ENCODE results near the gene SCRN1.
A peak's percentile ranks its signal among the peaks of the same experiment; 100 is the strongest.

SCRN1 gene

DNA sequence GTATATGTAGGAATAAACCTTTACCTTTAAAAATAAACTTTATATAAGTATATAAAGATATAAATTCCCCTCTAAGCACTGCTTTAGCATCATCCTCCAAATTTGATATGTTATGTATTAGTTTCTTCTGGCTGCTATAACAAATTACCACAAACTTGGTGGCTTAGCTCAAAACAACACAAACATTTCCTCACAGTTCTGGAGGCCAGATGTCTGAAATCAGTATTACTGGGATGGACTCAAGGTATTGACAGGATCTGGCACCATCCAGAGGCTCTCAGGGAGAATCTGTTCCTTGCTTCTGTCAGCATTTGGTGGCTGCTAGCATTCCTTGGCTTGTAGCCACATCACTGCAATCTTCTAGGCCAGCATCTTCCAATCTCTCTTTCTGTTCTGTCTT is 6.7 kb upstream of the SCRN1 start:
- DNase-seq (ENCODE audit: extremely low spot score) = no peak
- POLR2A ChIA-PET = no interaction called here
- TF ChIP-seq, protein P1, sequence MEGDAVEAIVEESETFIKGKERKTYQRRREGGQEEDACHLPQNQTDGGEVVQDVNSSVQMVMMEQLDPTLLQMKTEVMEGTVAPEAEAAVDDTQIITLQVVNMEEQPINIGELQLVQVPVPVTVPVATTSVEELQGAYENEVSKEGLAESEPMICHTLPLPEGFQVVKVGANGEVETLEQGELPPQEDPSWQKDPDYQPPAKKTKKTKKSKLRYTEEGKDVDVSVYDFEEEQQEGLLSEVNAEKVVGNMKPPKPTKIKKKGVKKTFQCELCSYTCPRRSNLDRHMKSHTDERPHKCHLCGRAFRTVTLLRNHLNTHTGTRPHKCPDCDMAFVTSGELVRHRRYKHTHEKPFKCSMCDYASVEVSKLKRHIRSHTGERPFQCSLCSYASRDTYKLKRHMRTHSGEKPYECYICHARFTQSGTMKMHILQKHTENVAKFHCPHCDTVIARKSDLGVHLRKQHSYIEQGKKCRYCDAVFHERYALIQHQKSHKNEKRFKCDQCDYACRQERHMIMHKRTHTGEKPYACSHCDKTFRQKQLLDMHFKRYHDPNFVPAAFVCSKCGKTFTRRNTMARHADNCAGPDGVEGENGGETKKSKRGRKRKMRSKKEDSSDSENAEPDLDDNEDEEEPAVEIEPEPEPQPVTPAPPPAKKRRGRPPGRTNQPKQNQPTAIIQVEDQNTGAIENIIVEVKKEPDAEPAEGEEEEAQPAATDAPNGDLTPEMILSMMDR (IDR thresholded peaks at IDR 0.05; ENCODE audit: control extremely low read depth, extremely low read depth, low read depth, missing control alignments) = no peak
- CTCF ChIA-PET = no interaction called here

- POLR2A ChIA-PET = no interaction called here
- CTCF ChIA-PET = no interaction called here
- DNase-seq (ENCODE audit: extremely low spot score) = no peak
- TF ChIP-seq, protein P1 (IDR thresholded peaks at IDR 0.05; ENCODE audit: control extremely low read depth, extremely low read depth, low read depth, missing control alignments) = no peak
These were observed 6.1 kb upstream of the SCRN1 start for GRCh38 chr7:29995652-29996051.

GRCh38 chr7:29993140-29993539 is 3.5 kb upstream of the SCRN1 start:
- ChIA-PET POLR2A (no interaction called here), CTCF (interaction anchor here (1.0 kb wide), 1 partner anchor 13 kb away, joined by 4 read pairs; no protein-coding TSS in a partner anchor)
- TF ChIP-seq, protein P1 (IDR thresholded peaks at IDR 0.05; ENCODE audit: control extremely low read depth, extremely low read depth, low read depth, missing control alignments) = no peak
- DNase-seq (ENCODE audit: extremely low spot score) = no peak

DNA sequence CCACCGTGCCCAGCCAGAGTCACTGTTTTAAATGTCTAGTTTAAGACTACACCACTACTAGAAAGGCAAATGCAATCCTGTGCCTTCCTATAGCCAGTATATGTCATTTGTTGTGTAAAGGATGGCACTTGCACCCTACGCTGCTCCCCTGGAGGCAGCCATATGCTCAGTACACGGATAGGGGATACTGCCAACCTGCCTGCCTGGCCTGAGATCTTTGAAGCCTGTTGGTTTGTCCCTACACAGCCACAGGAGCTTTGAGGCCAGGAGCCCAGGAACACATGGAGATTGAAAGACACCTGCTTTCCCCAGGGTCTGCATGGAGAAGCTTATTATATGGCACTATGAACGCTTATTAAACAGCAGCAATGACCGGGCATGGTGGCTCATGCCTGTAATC is 2.3 kb upstream of the SCRN1 start:
- ChIA-PET POLR2A (no interaction called here), CTCF (interaction anchor here (0.9 to 2.3 kb wide), 2 partner anchors 11 to 71 kb away, joined by 4 read pairs; no protein-coding TSS in a partner anchor)
- no peak for DNase-seq (ENCODE audit: extremely low spot score)
- TF ChIP-seq, protein P1 (IDR thresholded peaks at IDR 0.05; ENCODE audit: control extremely low read depth, extremely low read depth, low read depth, missing control alignments) = no peak

GRCh38 chr7:29990931-29991330 is 1.3 kb upstream of the SCRN1 start:
- CTCF ChIA-PET = interaction anchor here (1.8 to 2.3 kb wide), 2 partner anchors 10 to 70 kb away, joined by 4 to 5 read pairs; no protein-coding TSS in a partner anchor
- no peak for DNase-seq (ENCODE audit: extremely low spot score)
- TF ChIP-seq, protein P1 (IDR thresholded peaks at IDR 0.05; ENCODE audit: control extremely low read depth, extremely low read depth, low read depth, missing control alignments) = no peak
- POLR2A ChIA-PET = no interaction called here

DNA sequence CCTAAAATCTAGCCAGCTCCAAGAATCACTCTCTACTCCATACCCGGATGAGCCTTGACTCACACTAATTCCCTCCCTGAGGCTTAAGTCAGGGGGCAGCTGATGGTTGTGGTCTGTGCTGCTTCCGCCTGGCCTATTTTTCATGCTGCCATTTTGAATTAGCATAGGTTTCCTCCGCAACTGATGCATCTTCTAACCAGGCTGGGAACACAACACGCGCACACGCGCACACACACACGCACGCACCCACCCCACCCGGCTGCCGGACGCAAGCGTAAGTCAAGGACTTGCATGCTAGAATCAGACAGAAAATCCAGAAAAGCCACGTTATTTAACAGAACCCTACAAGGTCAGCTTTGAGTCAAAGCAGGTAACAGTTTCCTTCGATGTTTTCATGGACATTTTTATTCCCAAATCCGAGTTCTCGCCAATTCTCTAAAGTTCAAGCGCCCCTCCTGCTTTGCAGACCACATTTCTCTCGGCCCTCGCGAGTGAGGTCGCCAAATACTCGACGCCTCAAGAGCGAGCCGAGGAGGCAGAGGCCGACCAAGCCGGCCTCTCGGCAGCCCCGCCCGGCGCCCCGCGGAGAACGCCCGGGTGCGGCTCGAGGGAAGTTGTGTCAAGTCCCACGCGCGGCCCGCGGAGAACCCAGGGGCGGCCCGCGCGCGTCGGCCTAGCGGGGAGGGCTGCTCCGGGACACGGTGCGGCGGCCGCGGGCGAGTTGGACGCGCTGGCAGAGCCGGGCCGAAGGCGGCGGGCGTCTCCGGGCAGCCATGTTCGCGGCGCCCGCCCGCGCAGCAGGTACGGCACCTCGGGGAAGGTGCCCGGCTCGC is 961 bp downstream of the SCRN1 start:
- TF ChIP-seq, protein P1 (IDR thresholded peaks at IDR 0.05; ENCODE audit: control extremely low read depth, extremely low read depth, low read depth, missing control alignments) = no peak
- POLR2A ChIA-PET = no interaction called here
- CTCF ChIA-PET = interaction anchor here (0.8 to 1.8 kb wide), 3 partner anchors 12 to 74 kb away, joined by 4 to 6 read pairs (median 4); partner anchors contain the start of gene FKBP14
- peak; percentile 59 for DNase-seq (ENCODE audit: extremely low spot score)

Measured in GM10248 (cell line).